HEK293 (cell line): ENCODE data around the gene CEACAM1.

Experiments
- GFI1B ChIP-seq: fragments of 450-650 bp; formaldehyde crosslinking; IDR thresholded peaks from 2 replicates; pipeline ENCODE4 v1.5.1; 2016; ENCODE audit warnings: missing biosample characterization, missing genetic modification characterization
- KLF10 ChIP-seq: fragments of 450-650 bp; IDR thresholded peaks from 2 replicates; pipeline ENCODE4 v1.5.1; 2018; ENCODE audit warnings: missing biosample characterization, mild to moderate bottlenecking, missing genetic modification characterization
- ZFP3 ChIP-seq: fragments of 450-650 bp; formaldehyde crosslinking; IDR thresholded peaks from 2 replicates; pipeline ENCODE4 v1.5.1; 2016; ENCODE audit warnings: low read depth, missing biosample characterization, missing genetic modification characterization
- ZNF133 ChIP-seq: fragments of 450-650 bp; formaldehyde crosslinking; IDR thresholded peaks from 2 replicates; pipeline ENCODE4 v1.5.1; 2016; ENCODE audit warnings: missing biosample characterization, missing genetic modification characterization
- ZNF174 ChIP-seq: fragments of 450-650 bp; formaldehyde crosslinking; IDR thresholded peaks from 2 replicates; pipeline ENCODE4 v1.5.0; 2017; ENCODE audit warnings: missing biosample characterization, mild to moderate bottlenecking, missing genetic modification characterization
- ZNF501 ChIP-seq: fragments of 450-650 bp; formaldehyde crosslinking; IDR thresholded peaks from 2 replicates; pipeline ENCODE4 v1.5.1; 2016; ENCODE audit warnings: missing biosample characterization, missing genetic modification characterization
- ZNF777 ChIP-seq: fragments of 450-650 bp; formaldehyde crosslinking; IDR thresholded peaks from 2 replicates; pipeline ENCODE4 v1.5.1; 2017; ENCODE audit warnings: missing biosample characterization, missing genetic modification characterization, borderline replicate concordance
- TF ChIP-seq, protein P1 (sequence below): fragments of 450-650 bp; formaldehyde crosslinking; IDR thresholded peaks from 2 replicates; pipeline ENCODE4 v1.5.1; 2016; ENCODE audit warnings: missing biosample characterization, missing genetic modification characterization

DNA sequence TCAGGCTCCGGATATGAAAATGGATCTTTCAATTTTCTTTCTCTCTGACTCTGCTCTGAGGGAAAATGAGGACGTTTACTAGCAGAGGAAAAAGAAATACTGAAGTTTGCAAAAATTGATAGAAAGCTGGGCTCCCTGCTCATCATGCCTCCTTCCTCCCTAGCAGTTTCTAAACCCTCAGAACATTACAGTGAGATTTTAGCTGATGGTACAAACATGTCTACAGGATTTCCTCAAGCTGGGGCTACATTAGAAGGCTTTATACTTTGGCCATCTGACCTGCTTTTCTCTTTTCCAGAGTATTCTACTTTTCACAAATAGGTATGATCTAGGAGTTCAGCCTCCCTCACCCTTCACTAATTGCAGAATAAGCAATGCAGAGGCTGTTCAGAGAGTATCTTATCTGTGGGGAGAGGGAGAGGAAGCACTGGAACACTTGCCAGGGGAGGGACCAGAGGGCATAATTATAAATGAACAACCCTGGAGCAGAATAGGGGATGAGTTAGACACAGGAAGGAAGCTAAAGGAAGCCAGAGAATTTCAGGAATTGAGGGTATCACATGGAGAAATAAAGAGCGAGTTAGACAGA is 30.0 kb downstream of the CEACAM1 start:
- no peak for TF ChIP-seq ZFP3
- TF ChIP-seq ZNF133 (tag by site-specific recombination): no peak
- TF ChIP-seq ZNF174 (tag by site-specific recombination): no peak
- no peak for TF ChIP-seq ZNF777 (tag by site-specific recombination)
- TF ChIP-seq, protein P1, sequence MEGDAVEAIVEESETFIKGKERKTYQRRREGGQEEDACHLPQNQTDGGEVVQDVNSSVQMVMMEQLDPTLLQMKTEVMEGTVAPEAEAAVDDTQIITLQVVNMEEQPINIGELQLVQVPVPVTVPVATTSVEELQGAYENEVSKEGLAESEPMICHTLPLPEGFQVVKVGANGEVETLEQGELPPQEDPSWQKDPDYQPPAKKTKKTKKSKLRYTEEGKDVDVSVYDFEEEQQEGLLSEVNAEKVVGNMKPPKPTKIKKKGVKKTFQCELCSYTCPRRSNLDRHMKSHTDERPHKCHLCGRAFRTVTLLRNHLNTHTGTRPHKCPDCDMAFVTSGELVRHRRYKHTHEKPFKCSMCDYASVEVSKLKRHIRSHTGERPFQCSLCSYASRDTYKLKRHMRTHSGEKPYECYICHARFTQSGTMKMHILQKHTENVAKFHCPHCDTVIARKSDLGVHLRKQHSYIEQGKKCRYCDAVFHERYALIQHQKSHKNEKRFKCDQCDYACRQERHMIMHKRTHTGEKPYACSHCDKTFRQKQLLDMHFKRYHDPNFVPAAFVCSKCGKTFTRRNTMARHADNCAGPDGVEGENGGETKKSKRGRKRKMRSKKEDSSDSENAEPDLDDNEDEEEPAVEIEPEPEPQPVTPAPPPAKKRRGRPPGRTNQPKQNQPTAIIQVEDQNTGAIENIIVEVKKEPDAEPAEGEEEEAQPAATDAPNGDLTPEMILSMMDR (tag by site-specific recombination): no peak
- no peak for TF ChIP-seq KLF10 (tag by site-specific recombination)
- no peak for TF ChIP-seq ZNF501 (tag by site-specific recombination)
- no peak for TF ChIP-seq GFI1B
